ENCODE results near the gene DPP10. TPM values are rescaled to one million over a fixed set of nuclear protein-coding genes. Genes with fewer than 3 reads are reported as not detected.

Gene DPP10
- total and polyA plus RNA-seq, 8 donors = 0.68 to 8.2 (median 4.7) TPM

DNA sequence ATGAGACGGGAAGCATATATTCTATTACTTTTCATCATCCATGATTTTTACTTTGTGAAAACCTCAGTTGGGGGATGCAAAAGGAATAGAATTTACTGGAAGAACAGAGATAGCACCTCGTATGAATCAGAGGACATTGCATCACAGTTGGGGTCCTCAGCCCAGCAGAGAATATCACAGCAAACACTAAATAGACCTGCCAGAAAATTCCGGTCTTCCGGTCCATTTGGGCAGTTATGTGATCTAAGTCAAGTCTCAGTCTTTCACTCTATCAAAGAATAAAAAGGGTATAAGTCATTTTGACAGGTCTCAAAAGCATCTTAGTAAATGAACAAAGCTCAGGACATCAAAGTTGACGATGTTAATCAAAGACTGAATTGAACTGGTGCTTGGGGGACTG is 1100.6 kb downstream of the DPP10 start:
- Histone ChIP-seq H3K27me3 (no peaks in the 10 kb centered on the region), H3K9me3 (no peaks in the 10 kb centered on the region), H3K36me3 (no peaks in the 10 kb centered on the region), H3K4me3 (no peak overlapping the region), H3K4me1 (no peaks in the 10 kb centered on the region), H3K27ac (no peak overlapping the region)
- TF ChIP-seq, protein P1, sequence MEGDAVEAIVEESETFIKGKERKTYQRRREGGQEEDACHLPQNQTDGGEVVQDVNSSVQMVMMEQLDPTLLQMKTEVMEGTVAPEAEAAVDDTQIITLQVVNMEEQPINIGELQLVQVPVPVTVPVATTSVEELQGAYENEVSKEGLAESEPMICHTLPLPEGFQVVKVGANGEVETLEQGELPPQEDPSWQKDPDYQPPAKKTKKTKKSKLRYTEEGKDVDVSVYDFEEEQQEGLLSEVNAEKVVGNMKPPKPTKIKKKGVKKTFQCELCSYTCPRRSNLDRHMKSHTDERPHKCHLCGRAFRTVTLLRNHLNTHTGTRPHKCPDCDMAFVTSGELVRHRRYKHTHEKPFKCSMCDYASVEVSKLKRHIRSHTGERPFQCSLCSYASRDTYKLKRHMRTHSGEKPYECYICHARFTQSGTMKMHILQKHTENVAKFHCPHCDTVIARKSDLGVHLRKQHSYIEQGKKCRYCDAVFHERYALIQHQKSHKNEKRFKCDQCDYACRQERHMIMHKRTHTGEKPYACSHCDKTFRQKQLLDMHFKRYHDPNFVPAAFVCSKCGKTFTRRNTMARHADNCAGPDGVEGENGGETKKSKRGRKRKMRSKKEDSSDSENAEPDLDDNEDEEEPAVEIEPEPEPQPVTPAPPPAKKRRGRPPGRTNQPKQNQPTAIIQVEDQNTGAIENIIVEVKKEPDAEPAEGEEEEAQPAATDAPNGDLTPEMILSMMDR (IDR thresholded peaks at IDR 0.05) = no peak
- no peak for ATAC-seq
- no peak for DNase-seq
- intact Hi-C loops (cut with DNase I) = no loop called here

DNA sequence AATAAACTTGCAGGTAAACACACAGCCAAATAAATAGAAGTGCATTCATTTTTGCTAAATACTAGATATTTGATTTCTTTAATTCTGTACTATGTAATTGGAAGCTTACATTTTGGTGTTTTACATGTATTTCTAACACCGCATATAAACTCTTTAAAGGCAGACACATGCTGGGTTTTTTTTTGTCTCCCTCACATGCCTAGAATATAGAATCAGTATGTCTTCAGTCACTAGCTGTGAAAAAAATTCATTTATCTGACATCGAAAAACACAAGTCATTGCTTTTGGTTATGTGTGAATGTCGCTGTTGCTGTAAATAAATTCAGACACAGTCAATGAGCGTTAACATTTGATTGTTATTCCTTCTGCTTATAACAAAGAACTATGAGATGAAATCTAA is 1101.0 kb downstream of the DPP10 start:
- no peak for DNase-seq
- intact Hi-C loops (cut with DNase I) = no loop called here

DNA sequence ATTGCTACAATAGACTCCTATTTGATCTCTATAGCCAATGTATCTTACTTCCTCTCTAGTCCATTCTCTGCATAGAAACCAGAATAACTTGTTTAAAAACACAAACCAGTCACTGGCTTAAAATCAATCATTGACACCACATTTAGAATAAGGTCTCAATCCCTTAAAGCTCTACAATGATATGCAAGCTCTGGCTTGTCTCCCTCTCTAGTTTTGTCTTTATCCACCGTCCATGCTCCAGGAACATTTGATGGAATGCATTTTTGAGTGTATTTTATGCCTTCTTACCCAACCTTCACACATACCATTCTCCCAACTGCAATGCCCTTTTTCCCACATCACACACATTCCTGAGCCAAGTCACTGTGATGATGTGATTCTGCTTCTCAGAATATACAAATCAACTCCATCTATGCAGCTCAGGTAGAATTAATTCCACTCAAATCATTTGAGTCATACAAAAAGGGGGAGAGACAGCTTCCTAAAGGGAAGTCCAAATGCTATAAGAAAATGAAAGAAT is 1107.2 kb downstream of the DPP10 start:
- Histone ChIP-seq H3K9me3 (peaks cover 0 to 2% of the 10 kb centered on the region in 2 donors), H3K27me3 (no peaks in the 10 kb centered on the region), H3K4me3 (no peak overlapping the region), H3K36me3 (no peaks in the 10 kb centered on the region), H3K27ac (no peak overlapping the region), H3K4me1 (no peaks in the 10 kb centered on the region)
- intact Hi-C loops (cut with DNase I) = no loop called here
- no peak for ATAC-seq
- TF ChIP-seq, protein P1 (IDR thresholded peaks at IDR 0.05) = no peak
- DNase-seq = no peak

More for the DNA sequence above, 1101.0 kb downstream of the DPP10 start:
- H3K27ac ChIP-seq = no peak overlapping the region
- H3K4me3 ChIP-seq = no peak overlapping the region
- no peaks in the 10 kb centered on the region for H3K9me3 ChIP-seq
- ATAC-seq = no peak
- TF ChIP-seq, protein P1 (IDR thresholded peaks at IDR 0.05) = no peak
- H3K36me3 ChIP-seq = no peaks in the 10 kb centered on the region
- H3K27me3 ChIP-seq = no peaks in the 10 kb centered on the region
- no peaks in the 10 kb centered on the region for H3K4me1 ChIP-seq

DNA sequence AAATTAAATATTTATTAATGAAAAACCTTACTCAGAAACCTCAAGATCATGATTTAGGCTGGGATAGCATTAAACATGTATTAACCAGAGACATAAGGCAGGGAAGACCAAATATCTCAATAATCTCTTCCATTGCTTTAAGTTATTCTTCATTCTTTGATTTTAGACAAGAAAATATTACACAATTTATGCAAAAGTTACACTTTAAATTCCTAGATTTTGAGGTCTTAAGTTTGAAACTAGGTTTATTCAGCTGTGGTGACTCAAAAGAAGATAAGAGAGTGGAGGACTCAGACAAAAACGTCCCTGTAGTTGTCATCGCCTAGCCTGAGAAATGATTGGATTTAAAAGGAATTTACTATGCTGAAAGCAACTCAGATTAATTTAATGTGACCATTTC is 1110.3 kb downstream of the DPP10 start:
- peaks cover 0 to 2% of the 10 kb centered on the region in 2 donors for H3K9me3 ChIP-seq
- TF ChIP-seq, protein P1 (IDR thresholded peaks at IDR 0.05) = no peak
- H3K36me3 ChIP-seq = no peaks in the 10 kb centered on the region
- no peak overlapping the region for H3K27ac ChIP-seq
- H3K4me1 ChIP-seq = no peaks in the 10 kb centered on the region
- intact Hi-C loops (cut with DNase I) = no loop called here
- no peak for ATAC-seq
- no peaks in the 10 kb centered on the region for H3K27me3 ChIP-seq
- no peak overlapping the region for H3K4me3 ChIP-seq
- DNase-seq = no peak

DNA sequence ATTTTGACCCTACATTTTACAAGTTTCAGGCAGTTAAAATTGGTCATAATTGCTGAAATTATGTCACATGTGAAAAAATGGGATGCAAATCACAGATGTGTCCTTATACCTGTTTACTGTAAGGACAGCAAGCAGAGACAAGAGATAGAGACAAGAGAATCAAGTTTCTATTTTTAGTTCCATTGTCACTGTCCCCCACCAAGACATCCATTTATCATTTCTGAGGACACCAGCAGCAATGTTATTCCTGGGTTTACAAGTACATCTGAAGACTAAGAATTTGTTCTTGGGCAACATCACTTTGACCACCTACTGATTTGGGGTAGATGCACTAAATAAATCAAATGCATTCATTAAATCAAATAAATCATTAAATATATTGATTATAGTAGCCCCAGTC is 1111.7 kb downstream of the DPP10 start:
- H3K36me3 ChIP-seq = no peaks in the 10 kb centered on the region
- no peak for ATAC-seq
- H3K27me3 ChIP-seq = no peaks in the 10 kb centered on the region
- no peaks in the 10 kb centered on the region for H3K4me1 ChIP-seq
- H3K27ac ChIP-seq = no peak overlapping the region
- intact Hi-C loops (cut with DNase I) = no loop called here
- no peak for DNase-seq
- no peak overlapping the region for H3K4me3 ChIP-seq
- TF ChIP-seq, protein P1 (IDR thresholded peaks at IDR 0.05) = no peak
- peaks cover 0 to 2% of the 10 kb centered on the region in 2 donors for H3K9me3 ChIP-seq

Data from left lung (tissue), 10 donors.